Limb (tissue), 2 donors: Measurements from ENCODE around the gene TRRAP.
"Not testable (repeated sequence)": the region's sequence is repeated elsewhere in the genome, so short reads cannot be mapped to it uniquely, and the experiment has no call there.

ENCODE experiments used
- DNase-seq, 2 donors: peaks; one replicate each; pipeline ENCODE4 v3.0.0-alpha.2; 2016; ENCODE audit errors: extremely low spot score in 2 of 2

Gene TRRAP

GRCh38 chr7:98866351-98866750 lies 12.0 kb upstream of the TRRAP start:
- no peak for DNase-seq

GRCh38 chr7:98866765-98867164 lies 11.6 kb upstream of the TRRAP start:
- no peak for DNase-seq

GRCh38 chr7:98868450-98868849 lies 9.9 kb upstream of the TRRAP start:
- no peak for DNase-seq

- DNase-seq, result peak in 1 of 2 donors; percentile 46
These were observed 9.2 kb upstream of the TRRAP start for GRCh38 chr7:98869027-98869596.

GRCh38 chr7:98869597-98870120 lies 8.7 kb upstream of the TRRAP start, which contains the start of gene TMEM130:
TMEM130 (minus strand) TSS chr7:98870014; CDS start chr7:98869861, 153 bp downstream.
- DNase-seq, result peak in 1 of 2 donors; percentile 71

- DNase-seq, result peak in 1 of 2 donors; percentile 81
These were observed 8.1 kb upstream of the TRRAP start for GRCh38 chr7:98870121-98870651.

GRCh38 chr7:98870807-98871491 lies 7.4 kb upstream of the TRRAP start:
- no peak for DNase-seq

GRCh38 chr7:98872328-98872924 lies 5.9 kb upstream of the TRRAP start:
- DNase-seq, result no peak

- DNase-seq, result not testable (repeated sequence)
These were observed 4.7 kb upstream of the TRRAP start for GRCh38 chr7:98873610-98874009.

- DNase-seq, result no peak
These were observed 3.4 kb upstream of the TRRAP start for GRCh38 chr7:98874942-98875341.

GRCh38 chr7:98875501-98875900 lies 2.8 kb upstream of the TRRAP start:
- DNase-seq, result no peak

GRCh38 chr7:98877146-98877545 lies 1.2 kb upstream of the TRRAP start:
- no peak for DNase-seq

- no peak for DNase-seq
These were observed 504 bp upstream of the TRRAP start for GRCh38 chr7:98877692-98878364.

- peak; percentile 6 to 41 for DNase-seq
These were observed 1.1 kb downstream of the TRRAP start for GRCh38 chr7:98879198-98879978.

- DNase-seq, result no peak
These were observed 1.6 kb downstream of the TRRAP start for GRCh38 chr7:98879979-98880315.

- DNase-seq, result no peak
These were observed 2.2 kb downstream of the TRRAP start for GRCh38 chr7:98880485-98880884.

GRCh38 chr7:98881561-98882315 lies 3.4 kb downstream of the TRRAP start:
- no peak for DNase-seq

- DNase-seq, result no peak
These were observed 6.1 kb downstream of the TRRAP start for GRCh38 chr7:98884416-98884815.

GRCh38 chr7:98887038-98887437 lies 8.7 kb downstream of the TRRAP start:
- DNase-seq, result no peak

- no peak for DNase-seq
These were observed 14.3 kb downstream of the TRRAP start for GRCh38 chr7:98892609-98893008.
